KOPT-K1 (cell line): Measurements from ENCODE around the gene FZD4.
"Not testable (repeated sequence)": the region's sequence is repeated elsewhere in the genome, so short reads cannot be mapped to it uniquely, and the experiment has no call there.

Source experiments
- H3K27ac ChIP-seq: fragments of 200-600 bp; sonication (generic); 2 replicates; pipeline ENCODE4 v1.5.1; 2016; ENCODE audit warnings: antibody characterized with exemption, mild to moderate bottlenecking, low read depth, low read length; ENCODE audit not compliant: poor library complexity, severe bottlenecking
- H3K36me3 ChIP-seq: fragments of 200-600 bp; sonication (generic); 2 replicates; pipeline ENCODE4 v1.5.1; 2017; ENCODE audit warnings: antibody characterized with exemption, mild to moderate bottlenecking, low read length, moderate library complexity; ENCODE audit not compliant: insufficient read depth
- H3K9me3 ChIP-seq: fragments of 200-600 bp; sonication (generic); 2 replicates; pipeline ENCODE4 v1.5.1; 2017; ENCODE audit warnings: antibody characterized with exemption, low read length, mild to moderate bottlenecking; ENCODE audit not compliant: insufficient read depth, poor library complexity, severe bottlenecking

FZD4 gene

DNA sequence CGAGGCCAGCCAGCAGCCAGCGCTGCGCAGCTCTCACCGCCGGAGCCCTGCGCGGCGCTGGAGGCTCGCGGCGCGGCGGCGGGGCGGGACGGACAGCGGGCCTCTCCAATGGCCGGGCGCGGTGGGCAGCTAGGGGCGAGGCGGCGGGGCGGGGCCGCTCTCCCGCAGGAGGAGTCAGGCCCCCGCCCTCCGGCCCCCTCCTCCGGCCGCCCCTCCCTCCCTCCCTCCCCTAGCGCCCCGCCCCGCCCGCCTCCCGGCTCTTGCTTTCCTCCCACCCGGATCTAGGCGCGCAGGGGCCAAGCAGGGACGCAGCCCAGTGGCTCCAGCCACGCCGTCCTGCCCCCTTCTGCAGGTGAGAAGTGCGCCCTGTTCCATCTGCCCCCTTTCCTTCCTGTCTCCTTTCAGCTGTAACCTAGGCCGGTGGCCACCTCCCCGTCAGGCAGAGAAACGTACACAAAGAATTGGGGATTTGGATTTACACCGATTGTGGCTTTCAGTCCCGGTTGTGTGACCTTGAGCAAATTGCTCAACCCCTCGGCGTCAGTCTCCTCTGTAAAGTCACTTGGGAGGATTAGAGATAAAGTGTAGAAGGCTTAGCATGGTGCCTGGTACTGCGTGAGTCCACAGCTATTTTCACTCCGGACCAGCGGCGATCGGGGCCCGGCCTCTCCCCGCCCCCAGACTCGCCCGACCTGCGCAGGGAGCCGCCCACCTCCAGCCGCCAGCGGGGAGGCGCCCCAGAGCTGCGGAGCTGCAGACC lies at the start of gene FZD4:
TSS of gene FZD4 (minus strand) at position 35 of the 760 bp plus-strand sequence. CDS start 310 bp downstream, outside the sequence.
- H3K9me3 ChIP-seq: no peaks in the 10 kb centered on the region
- no peaks in the 10 kb centered on the region for H3K36me3 ChIP-seq
- no peak within 1 kb of the TSS for H3K27ac ChIP-seq

DNA sequence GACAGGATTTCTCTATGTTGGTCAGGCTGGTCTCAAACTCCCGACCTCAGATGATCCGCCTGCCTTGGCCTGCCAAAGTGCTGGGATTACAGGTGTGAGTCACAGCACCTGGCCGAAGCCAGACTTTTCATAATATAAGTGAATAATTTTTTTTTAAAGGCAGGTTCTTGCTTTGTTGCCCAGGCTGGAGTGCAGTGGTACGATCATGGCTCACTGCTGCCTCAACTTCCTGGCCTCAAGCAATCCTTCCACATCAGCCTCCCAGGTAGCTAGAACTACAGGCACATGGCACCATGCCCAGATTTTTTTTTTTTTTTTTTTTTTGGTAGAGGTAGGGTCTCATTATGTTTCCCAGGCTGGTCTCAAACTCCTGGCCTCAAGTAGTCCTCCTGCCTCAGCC lies 49.1 kb upstream of the FZD4 start:
- H3K27ac ChIP-seq, H3K9me3 ChIP-seq, H3K36me3 ChIP-seq: not testable (repeated sequence)

DNA sequence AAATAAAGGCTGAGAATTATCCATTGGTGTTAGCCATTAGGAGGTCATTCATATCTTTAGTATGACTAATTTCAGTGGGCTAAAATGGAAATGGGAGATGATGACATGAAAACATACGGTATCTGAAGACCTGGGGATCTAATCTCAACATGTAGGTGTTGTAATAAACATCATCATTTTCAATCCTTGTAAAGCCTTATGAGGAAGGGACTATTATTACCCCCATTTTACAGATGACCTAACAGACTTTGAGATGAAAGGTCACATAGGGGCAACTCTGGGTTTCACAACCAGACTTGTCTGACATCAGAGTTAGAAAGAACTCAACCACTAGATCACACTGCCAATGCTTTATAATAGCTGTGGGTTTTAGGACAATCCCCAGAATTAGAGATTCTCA lies 47.7 kb upstream of the FZD4 start:
- no peaks in the 10 kb centered on the region for H3K36me3 ChIP-seq
- no peaks in the 10 kb centered on the region for H3K9me3 ChIP-seq
- H3K27ac ChIP-seq: no peak overlapping the region

DNA sequence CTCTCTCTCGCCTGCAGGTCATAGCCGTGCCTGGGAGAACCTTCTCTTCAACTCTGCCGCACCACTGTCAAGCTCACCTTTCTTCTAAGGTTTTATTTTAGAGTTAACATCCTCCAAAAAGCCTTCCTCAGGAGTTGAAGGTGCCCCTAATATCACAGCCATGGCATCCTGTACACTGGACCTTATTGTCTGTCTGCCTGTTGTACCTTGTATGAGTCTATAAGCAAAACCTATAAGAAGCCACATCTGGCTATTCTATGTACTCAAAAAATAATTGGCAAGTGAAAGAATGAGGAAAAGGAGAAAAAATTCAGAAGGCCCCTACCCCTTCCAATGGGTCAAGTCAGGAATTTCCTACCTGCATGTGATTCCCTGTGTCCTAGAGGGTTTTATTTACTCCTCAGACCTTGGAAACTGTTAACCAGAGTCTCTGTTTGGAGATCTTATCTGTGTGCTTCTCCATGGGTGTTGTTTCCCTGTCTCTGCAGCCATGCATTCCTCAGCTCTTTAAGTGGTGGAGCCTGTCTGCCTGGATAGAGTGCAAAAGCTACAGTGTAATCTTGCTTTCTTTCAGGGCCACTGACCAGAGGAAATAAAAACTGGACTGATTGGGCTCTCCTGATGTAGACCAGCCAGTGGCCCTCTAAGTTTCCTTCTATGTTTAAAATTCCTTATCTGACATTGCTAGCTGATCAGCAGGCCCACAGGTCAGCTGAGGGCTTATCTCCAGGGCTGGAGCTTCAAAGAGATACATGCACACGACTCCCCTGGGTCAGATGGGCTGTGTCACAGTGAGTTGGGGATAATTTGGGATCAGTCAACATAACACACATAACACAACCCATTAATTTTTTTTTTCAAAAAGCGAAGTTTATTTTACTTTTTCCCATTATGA lies 44.9 kb upstream of the FZD4 start:
- no peak overlapping the region for H3K27ac ChIP-seq

DNA sequence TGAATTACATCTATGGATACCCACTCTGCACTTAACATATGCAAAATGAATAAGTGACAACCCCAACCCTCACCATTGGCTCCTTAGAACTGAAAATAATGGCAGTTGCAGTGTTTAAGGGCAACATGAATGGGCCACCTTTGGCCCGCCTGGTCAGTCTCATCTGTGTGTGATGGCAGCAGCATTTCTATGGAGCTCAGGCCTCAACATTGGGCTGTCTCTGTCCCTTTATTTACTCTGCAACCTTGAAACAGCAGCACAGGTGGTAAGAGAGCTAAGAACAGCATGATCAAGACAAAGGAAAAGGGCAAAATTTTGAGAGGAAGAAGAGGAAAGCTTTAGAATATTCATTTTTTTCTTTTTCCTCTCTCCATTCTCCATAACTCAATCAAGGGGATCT lies 44.2 kb upstream of the FZD4 start:
- H3K36me3 ChIP-seq: no peaks in the 10 kb centered on the region
- H3K9me3 ChIP-seq: no peaks in the 10 kb centered on the region
- H3K27ac ChIP-seq: no peak overlapping the region

More for the DNA sequence above, 44.9 kb upstream of the FZD4 start:
- H3K36me3 ChIP-seq: no peaks in the 10 kb centered on the region
- no peaks in the 10 kb centered on the region for H3K9me3 ChIP-seq

DNA sequence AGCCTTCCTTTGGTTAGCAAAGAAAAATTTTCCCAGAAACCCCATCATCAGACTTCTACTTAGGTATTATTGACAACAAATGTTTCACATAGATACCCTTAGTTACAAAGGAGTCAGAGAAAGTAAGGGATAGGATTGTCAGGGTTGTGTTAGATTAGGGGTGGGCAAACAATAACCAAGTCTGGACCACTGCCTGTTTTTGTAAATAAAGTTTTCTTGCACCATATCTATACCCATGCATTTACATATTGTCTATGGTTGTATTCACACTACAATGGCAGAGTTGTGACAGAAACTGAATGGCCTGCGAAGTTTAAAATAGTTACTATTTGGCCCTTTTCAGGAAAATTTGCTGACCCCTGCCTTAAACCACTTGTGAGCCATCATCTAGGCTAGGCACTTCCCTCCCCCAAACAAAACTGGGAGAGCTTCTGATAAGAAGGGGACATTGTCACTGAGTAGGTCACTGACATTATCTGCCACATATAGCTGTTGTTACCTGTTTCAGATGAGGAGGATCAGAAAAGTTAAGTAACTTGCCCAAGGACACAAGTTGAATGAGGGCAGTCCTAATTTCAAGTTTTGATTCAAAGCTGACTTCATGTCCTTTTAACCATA lies 41.9 kb upstream of the FZD4 start:
- no peak overlapping the region for H3K27ac ChIP-seq
- no peaks in the 10 kb centered on the region for H3K9me3 ChIP-seq
- H3K36me3 ChIP-seq: no peaks in the 10 kb centered on the region

DNA sequence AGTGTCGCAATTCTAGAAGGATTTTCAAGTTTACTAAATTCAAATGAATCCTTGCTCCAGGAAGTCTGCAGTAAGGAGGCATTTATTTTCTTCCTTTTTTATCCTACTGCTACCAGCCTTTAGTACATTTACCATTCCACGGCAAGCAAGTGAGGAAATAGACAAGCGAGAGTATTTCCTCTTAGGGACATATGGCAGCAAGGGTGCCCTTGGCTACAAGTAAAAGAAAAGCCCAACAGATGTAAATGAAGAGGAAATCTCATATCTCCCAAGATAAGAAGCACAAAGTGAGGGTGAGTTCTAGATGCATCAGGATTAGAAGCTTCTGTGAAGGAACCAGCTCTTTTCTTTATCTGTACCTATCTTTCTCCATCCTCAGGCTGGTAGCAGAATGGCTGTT lies 37.8 kb upstream of the FZD4 start:
- Histone ChIP-seq H3K9me3 (no peaks in the 10 kb centered on the region), H3K36me3 (no peaks in the 10 kb centered on the region), H3K27ac (no peak overlapping the region)

DNA sequence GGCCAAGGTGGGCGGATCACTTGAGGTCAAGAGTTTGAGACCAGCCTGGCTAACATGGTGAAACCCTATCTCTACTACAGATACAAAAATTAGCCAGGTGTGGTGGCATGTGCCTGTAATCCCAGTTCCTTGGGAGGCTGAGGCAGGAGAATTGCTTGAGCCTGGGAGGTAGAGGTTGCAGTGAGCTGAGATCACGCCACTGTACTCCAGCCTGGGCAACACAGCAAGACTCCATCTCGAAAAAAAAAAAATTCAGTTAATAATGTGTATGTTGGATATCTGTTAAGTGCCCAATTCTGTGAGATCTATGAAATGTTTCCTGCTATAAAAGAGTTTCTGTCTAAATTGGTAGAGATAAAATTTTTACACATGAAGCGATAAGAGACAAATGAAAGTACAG lies 37.1 kb upstream of the FZD4 start:
- not testable (repeated sequence) for H3K27ac ChIP-seq, H3K36me3 ChIP-seq, H3K9me3 ChIP-seq

DNA sequence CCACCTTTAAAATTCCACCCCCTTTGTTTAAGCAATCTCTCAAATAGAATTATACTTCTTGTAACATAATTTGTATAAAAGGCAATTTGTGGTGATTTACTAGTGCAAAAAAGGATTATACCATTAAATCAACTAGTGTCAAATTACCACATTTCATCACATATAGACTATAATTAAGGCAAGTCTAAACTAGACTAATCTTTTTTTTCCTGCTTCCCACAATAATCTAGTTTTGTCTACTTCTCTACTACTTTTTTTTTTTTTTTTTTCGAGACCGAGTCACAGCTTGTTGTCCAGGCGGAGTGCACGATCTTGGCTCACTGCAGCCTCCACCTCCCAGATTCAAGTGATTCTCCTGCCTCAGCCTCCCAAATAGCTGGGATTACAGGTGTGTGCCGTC lies 36.1 kb upstream of the FZD4 start:
- Histone ChIP-seq H3K36me3 (no peaks in the 10 kb centered on the region), H3K27ac (no peak overlapping the region), H3K9me3 (no peaks in the 10 kb centered on the region)

DNA sequence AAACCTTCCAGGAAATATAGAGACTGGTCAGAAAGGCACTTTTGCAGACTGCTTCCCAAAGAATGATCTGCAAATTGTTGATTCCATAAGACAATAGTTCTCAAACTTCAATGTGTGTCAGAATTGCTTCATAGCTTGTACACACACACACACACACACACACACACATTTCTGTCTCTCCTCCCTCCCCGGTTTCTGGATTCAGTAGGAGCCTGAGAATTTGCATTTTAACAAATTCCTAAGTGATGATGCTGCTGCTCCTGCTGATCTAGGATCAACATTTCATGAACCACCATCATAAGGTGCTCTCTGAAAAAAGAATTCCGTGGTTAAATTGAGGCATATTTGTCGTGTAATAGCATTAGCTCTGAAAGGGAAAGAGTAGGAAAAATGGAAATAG lies 35.3 kb upstream of the FZD4 start:
- Histone ChIP-seq H3K36me3 (no peaks in the 10 kb centered on the region), H3K9me3 (no peaks in the 10 kb centered on the region), H3K27ac (no peak overlapping the region)

DNA sequence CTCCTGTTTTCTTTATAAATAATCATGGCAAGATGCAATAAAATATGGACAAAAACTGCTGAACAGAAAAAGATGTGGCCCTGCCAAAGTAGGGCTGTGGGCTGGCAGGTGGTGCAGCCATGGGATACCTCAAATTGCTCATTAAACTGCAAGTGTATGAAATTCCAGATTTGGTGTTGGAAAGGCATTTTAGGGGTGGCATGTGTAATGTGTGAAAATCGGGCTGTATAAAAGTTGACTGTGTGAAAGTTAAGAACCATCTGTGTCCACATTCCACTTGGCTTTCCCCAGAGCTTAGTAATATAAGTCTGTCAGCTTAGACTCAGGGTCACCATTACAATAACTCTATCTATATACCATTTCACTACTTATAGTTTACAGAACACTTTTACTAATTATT lies 34.8 kb upstream of the FZD4 start:
- H3K36me3 ChIP-seq: no peaks in the 10 kb centered on the region
- H3K9me3 ChIP-seq: no peaks in the 10 kb centered on the region
- no peak overlapping the region for H3K27ac ChIP-seq

DNA sequence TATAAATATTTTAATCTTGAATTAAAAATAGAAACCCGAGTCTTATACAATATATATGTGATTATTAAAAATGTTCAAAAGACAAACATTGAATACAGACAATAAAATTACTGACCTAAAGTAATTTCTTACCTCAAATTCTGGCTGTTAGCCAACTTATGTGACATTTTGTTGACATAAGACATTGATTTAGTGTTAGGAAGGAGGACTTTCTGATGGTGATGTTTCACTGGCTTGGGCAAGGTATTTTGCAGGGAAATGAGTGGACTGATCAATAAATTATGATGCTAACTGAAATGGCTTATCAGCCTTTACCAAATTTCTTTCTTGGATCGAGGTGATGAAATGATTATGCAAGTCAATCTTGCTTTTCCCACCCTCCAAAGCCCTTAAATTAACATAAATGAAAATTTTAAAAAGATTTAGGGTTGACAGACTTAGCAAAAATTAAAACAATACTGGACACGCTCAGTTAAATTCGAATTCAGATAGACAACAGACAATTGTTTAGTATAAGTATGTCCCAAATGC lies 33.2 kb upstream of the FZD4 start:
- Histone ChIP-seq H3K27ac (no peak overlapping the region), H3K9me3 (no peaks in the 10 kb centered on the region), H3K36me3 (no peaks in the 10 kb centered on the region)

DNA sequence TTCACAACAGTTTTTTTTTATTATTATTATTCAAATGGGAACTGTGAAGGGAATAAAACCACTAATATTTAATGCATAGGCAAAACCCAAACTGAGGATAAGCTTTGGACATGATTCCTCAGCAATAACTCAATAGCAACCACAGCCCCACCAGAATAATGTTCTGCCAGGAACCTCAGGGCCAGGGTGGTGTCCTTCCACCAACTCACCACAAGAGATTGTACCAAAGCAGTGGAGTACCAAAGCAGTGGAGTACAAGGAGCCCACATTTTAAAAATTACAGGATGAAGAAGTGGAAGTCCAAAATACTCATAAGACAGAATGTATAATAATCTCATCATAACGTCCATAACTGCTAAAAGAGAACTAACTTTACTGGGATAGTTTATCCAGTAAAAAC lies 32.5 kb upstream of the FZD4 start:
- Histone ChIP-seq H3K27ac (no peak overlapping the region), H3K36me3 (no peaks in the 10 kb centered on the region), H3K9me3 (no peaks in the 10 kb centered on the region)

DNA sequence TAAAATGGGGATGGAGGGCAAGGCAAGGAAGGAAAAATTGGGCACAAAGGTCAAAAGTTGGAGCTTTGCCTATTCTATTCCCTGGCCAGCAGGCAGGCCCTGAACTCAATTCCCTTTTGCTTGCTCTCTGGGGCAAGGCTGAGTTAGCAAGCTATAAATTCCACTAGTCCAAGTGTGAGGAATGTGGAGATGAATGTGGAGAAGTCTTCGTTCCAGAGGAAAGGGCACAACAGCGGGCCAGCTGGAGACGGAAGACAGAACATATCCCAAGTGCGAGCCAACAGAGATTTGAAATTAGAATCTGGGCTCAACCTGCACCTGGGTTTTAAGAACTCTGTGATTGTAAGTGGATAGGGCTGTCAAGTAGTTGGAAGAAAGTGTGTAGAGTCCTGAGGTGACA lies 29.5 kb upstream of the FZD4 start:
- H3K9me3 ChIP-seq: no peaks in the 10 kb centered on the region
- H3K27ac ChIP-seq: no peak overlapping the region
- no peaks in the 10 kb centered on the region for H3K36me3 ChIP-seq

DNA sequence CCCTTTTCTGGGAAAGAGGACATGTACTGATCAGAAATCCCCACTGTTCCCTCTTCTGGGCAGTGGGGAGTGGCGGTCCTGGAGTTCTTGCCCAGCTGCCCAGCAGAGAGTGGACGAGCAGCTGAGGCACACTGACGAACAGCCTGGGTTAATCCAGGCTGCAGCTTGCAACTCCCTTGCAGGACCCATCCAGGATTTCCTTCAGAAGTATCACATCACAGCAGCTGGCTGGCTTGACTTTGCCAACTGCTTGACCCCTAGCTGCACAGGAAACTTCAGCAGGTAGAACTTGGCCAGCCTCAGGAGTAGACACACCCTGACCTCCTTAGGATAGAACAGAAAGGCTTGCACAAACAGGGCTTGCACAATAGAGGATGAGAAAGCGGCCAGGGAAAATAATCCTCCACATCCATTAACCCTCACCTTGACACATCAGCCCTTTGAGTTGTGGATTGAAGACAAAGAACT lies 27.9 kb upstream of the FZD4 start:
- no peak overlapping the region for H3K27ac ChIP-seq
- H3K36me3 ChIP-seq: no peaks in the 10 kb centered on the region
- H3K9me3 ChIP-seq: no peaks in the 10 kb centered on the region
